H9 (cell line): ENCODE results near the gene TPCN2. TPM values are rescaled to one million over a fixed set of nuclear protein-coding genes. Genes with fewer than 3 reads are reported as not detected.

Source experiments
- DNase-seq: peaks from one replicate; pipeline ENCODE4 v3.0.0-alpha.2; 2017
- H2AFZ ChIP-seq: one replicate; pipeline ENCODE4 v1.6.1; 2013; ENCODE audit warnings: mild to moderate bottlenecking, low read length, control low read depth, moderate library complexity
- H2AK5ac ChIP-seq: 2 replicates; pipeline ENCODE4 v1.6.1; 2013; ENCODE audit warnings: low read length, control low read depth, mixed read lengths; ENCODE audit not compliant: insufficient read length
- H2BK120ac ChIP-seq: one replicate; pipeline ENCODE4 v1.6.1; 2013; ENCODE audit warnings: low read depth, mild to moderate bottlenecking, low read length, control low read depth, inconsistent platforms; ENCODE audit not compliant: poor library complexity, severe bottlenecking
- H2BK12ac ChIP-seq: 2 replicates; pipeline ENCODE4 v1.6.1; 2013; ENCODE audit warnings: low read length, control low read depth, mixed read lengths, low read depth; ENCODE audit not compliant: insufficient read length
- H2BK15ac ChIP-seq: 2 replicates; pipeline ENCODE4 v1.6.1; 2013; ENCODE audit warnings: low read depth, low read length, control low read depth
- H2BK20ac ChIP-seq: one replicate; pipeline ENCODE4 v1.6.1; 2013; ENCODE audit warnings: low read depth, mild to moderate bottlenecking, low read length, control low read depth, inconsistent platforms; ENCODE audit not compliant: poor library complexity, severe bottlenecking
- H2BK5ac ChIP-seq: 2 replicates; pipeline ENCODE4 v1.6.1; 2013; ENCODE audit warnings: low read length, control low read depth, mixed read lengths; ENCODE audit not compliant: insufficient read length
- H3K14ac ChIP-seq: 2 replicates; pipeline ENCODE4 v1.6.1; 2013; ENCODE audit warnings: low read length, control low read depth; ENCODE audit not compliant: insufficient read depth
- H3K18ac ChIP-seq: 2 replicates; pipeline ENCODE4 v1.6.1; 2013; ENCODE audit warnings: low read depth, mild to moderate bottlenecking, mixed read lengths, low read length, control low read depth; ENCODE audit not compliant: insufficient read length
- H3K23ac ChIP-seq: 2 replicates; pipeline ENCODE4 v1.6.1; 2013; ENCODE audit warnings: low read length, control low read depth, mixed read lengths, low read depth; ENCODE audit not compliant: insufficient read length
- H3K23me2 ChIP-seq: 2 replicates; pipeline ENCODE4 v1.6.1; 2013; ENCODE audit warnings: low read depth, mild to moderate bottlenecking, mixed read lengths, low read length, control low read depth; ENCODE audit not compliant: insufficient read length, poor library complexity, severe bottlenecking
- H3K27ac ChIP-seq: 2 replicates; pipeline ENCODE4 v1.5.1; 2013; ENCODE audit warnings: low read length, control low read depth, mixed read lengths, low read depth; ENCODE audit not compliant: insufficient read length
- H3K27me3 ChIP-seq: 2 replicates; pipeline ENCODE4 v1.6.1; 2013; ENCODE audit warnings: low read length, control low read depth, inconsistent platforms; ENCODE audit not compliant: insufficient read depth
- H3K4ac ChIP-seq: 2 replicates; pipeline ENCODE4 v1.6.1; 2013; ENCODE audit warnings: low read depth, mild to moderate bottlenecking, control low read depth, inconsistent platforms, low read length, moderate library complexity
- H3K4me1 ChIP-seq: 2 replicates; pipeline ENCODE4 v1.6.1; 2013; ENCODE audit warnings: low read length, control low read depth, inconsistent platforms; ENCODE audit not compliant: insufficient read depth
- H3K4me2 ChIP-seq: 2 replicates; pipeline ENCODE4 v1.6.1; 2013; ENCODE audit warnings: low read length, control low read depth, mixed read lengths; ENCODE audit not compliant: insufficient read length, insufficient read depth
- H3K56ac ChIP-seq: 2 replicates; pipeline ENCODE4 v1.6.1; 2013; ENCODE audit warnings: low read depth, mild to moderate bottlenecking, mixed read lengths, low read length, control low read depth; ENCODE audit not compliant: insufficient read length
- H3K79me1 ChIP-seq: 2 replicates; pipeline ENCODE4 v1.6.1; 2013; ENCODE audit warnings: low read depth, mild to moderate bottlenecking, moderate library complexity, low read length, control low read depth, inconsistent platforms; ENCODE audit not compliant: insufficient read depth, poor library complexity, severe bottlenecking
- H3K79me2 ChIP-seq: 2 replicates; pipeline ENCODE4 v1.6.1; 2013; ENCODE audit warnings: low read length, control low read depth, inconsistent platforms; ENCODE audit not compliant: insufficient read depth
- H3K9ac ChIP-seq: 2 replicates; pipeline ENCODE4 v1.6.1; 2013; ENCODE audit warnings: low read length, control low read depth, mixed read lengths; ENCODE audit not compliant: insufficient read length; ENCODE audit errors: extremely low read depth
- H3K9me3 ChIP-seq: one replicate; pipeline ENCODE4 v1.6.1; 2013; ENCODE audit warnings: low read depth, low read length, inconsistent platforms; ENCODE audit not compliant: control insufficient read depth
- H3T11ph ChIP-seq: one replicate; pipeline ENCODE4 v1.6.1; 2013; ENCODE audit warnings: mild to moderate bottlenecking, low read length, control low read depth, inconsistent platforms
- H4K20me1 ChIP-seq: one replicate; pipeline ENCODE4 v1.6.1; 2013; ENCODE audit not compliant: control insufficient read depth, insufficient read length, insufficient read depth
- H4K5ac ChIP-seq: 2 replicates; pipeline ENCODE4 v1.6.1; 2013; ENCODE audit warnings: low read depth, mild to moderate bottlenecking, mixed read lengths, low read length, control low read depth; ENCODE audit not compliant: insufficient read length
- H4K8ac ChIP-seq: replicated peaks from 2 replicates; pipeline ENCODE4 v1.6.1; 2013; ENCODE audit warnings: low read length, control low read depth, mixed read lengths, low read depth; ENCODE audit not compliant: insufficient read length
- H4K91ac ChIP-seq: 2 replicates; pipeline ENCODE4 v1.6.1; 2013; ENCODE audit warnings: low read depth, mild to moderate bottlenecking, moderate library complexity, mixed read lengths, low read length, control low read depth; ENCODE audit not compliant: insufficient read length
- H3K27ac Mint-ChIP-seq, 3 experiments: 2 replicates in 2 of 3; 3 replicates in 1 of 3; pipeline ENCODE4 v1.8.0; 2020 to 2021; ENCODE audit warnings: mixed read lengths in 3 of 3, mild to moderate bottlenecking in 1 of 3, moderate library complexity in 1 of 3
- H3K27me3 Mint-ChIP-seq: 2 replicates; pipeline ENCODE4 v1.8.0; 2021; ENCODE audit warnings: low read depth, mild to moderate bottlenecking, moderate library complexity, mixed read lengths
- H3K36me3 Mint-ChIP-seq, 3 experiments: 2 replicates in 2 of 3; 3 replicates in 1 of 3; pipeline ENCODE4 v1.8.0; 2020 to 2021; ENCODE audit warnings: low read depth in 3 of 3, mixed read lengths in 3 of 3; ENCODE audit not compliant: insufficient read depth in 1 of 3
- H3K4me1 Mint-ChIP-seq, 2 experiments: 2 replicates each; pipeline ENCODE4 v1.8.0; 2020; ENCODE audit warnings: mixed read lengths in 2 of 2
- H3K4me3 Mint-ChIP-seq, 2 experiments: 2 replicates in 1 of 2; 3 replicates in 1 of 2; pipeline ENCODE4 v1.8.0; 2020 to 2021; ENCODE audit warnings: mild to moderate bottlenecking in 2 of 2, mixed read lengths in 2 of 2, moderate library complexity in 1 of 2
- H3K9me3 Mint-ChIP-seq, 2 experiments: 2 replicates in 1 of 2; 3 replicates in 1 of 2; pipeline ENCODE4 v1.8.0; 2020; ENCODE audit warnings: mild to moderate bottlenecking in 2 of 2, mixed read lengths in 2 of 2, moderate library complexity in 1 of 2
- WGBS: extraction: QIAGEN DNeasy Blood & Tissue Kit; methylation state at CpG from one replicate; pipeline ENCODE4 v1.1.7; 2013; ENCODE audit warnings: missing lambda C conversion rate, low lambda C conversion rate, mixed read lengths; ENCODE audit not compliant: insufficient read length; ENCODE audit errors: extremely low coverage; 5-methylcytosine and 5-hydroxymethylcytosine counted together
- total RNA-seq: library from RNA; stranded (reverse); gene quantifications from 2 replicates; pipeline ENCODE4 v1.2.1, GENCODE V29; 2021
- TF ChIP-seq, protein P1 (sequence below): fragments of 200-600 bp; sonication (generic); conservative IDR thresholded peaks from 3 replicates; pipeline ENCODE4 v1.8.0; 2021; ENCODE audit warnings: antibody characterized with exemption, mild to moderate bottlenecking

TPCN2 gene
- total RNA-seq, 1 experiment from 2014 or later: 16.8 TPM

DNA sequence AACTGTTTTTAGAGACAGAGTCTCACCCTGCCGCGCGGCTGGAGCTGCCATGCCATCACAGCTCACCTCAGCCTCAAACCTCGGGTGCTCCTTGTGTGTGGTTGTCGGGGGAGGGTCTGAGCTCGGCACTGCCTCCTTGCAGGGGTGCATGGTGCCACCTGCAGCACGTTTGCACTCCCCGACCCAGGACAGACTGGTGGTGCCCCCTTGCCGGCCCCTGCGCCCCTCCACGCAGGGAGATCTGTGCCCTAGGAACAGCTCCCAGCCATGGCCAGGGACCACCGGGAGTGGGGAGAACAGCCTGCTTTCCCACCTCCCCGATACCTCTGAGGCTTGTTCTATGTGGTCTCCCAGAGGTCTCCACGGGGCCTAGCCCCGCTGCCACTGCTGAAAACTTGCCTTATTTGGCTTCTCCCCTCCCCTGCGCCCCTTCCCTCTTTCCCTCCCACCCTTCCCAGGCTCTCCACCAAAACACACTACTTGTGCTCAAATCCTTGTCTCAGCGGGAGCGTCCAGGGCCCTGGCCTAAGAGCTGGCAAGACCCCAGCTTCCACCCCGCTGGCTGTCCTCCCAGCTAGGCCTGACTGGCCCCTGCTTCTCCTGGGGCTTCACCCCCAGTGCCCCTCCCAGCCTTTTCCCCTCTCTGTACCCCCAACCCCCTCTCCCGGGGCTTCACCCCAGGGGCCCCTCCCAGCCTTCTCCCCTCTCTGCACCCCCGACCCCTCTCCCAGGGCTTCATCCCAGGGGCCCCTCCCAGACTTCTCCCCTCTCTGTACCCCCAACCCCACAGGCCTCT is 13.4 kb upstream of the TPCN2 start:
- Mint-ChIP-seq H3K27ac (peak overlapping the region in 2 of 3 experiments; percentile 31 to 51; a peak in 1 of 7 replicates), H3K4me1 (peaks cover 10 to 25% of the 10 kb centered on the region in 2 experiments), H3K4me3 (no peak overlapping the region), H3K9me3 (no peaks in the 10 kb centered on the region), H3K36me3 (no peaks in the 10 kb centered on the region), H3K27me3 (0 out of 2 replicates have a peak, but pooled peaks cover 1% of the 10 kb centered on the region)
- no peak overlapping the region for H2BK5ac ChIP-seq
- no peaks in the 10 kb centered on the region for H3K79me1 ChIP-seq
- H2BK15ac ChIP-seq: no peak overlapping the region
- H3K14ac ChIP-seq: peak overlapping the region; percentile 83; the same call in 1 of the 2 replicates
- no peaks in the 10 kb centered on the region for H3K79me2 ChIP-seq
- no peak overlapping the region for H2BK20ac ChIP-seq
- H4K20me1 ChIP-seq: no peaks in the 10 kb centered on the region
- no peak overlapping the region for H3K27ac ChIP-seq
- no peak overlapping the region for H2BK120ac ChIP-seq
- no peak overlapping the region for H4K91ac ChIP-seq
- TF ChIP-seq, protein P1, sequence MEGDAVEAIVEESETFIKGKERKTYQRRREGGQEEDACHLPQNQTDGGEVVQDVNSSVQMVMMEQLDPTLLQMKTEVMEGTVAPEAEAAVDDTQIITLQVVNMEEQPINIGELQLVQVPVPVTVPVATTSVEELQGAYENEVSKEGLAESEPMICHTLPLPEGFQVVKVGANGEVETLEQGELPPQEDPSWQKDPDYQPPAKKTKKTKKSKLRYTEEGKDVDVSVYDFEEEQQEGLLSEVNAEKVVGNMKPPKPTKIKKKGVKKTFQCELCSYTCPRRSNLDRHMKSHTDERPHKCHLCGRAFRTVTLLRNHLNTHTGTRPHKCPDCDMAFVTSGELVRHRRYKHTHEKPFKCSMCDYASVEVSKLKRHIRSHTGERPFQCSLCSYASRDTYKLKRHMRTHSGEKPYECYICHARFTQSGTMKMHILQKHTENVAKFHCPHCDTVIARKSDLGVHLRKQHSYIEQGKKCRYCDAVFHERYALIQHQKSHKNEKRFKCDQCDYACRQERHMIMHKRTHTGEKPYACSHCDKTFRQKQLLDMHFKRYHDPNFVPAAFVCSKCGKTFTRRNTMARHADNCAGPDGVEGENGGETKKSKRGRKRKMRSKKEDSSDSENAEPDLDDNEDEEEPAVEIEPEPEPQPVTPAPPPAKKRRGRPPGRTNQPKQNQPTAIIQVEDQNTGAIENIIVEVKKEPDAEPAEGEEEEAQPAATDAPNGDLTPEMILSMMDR: no peak
- H3T11ph ChIP-seq: no peak overlapping the region
- no peak overlapping the region for H2BK12ac ChIP-seq
- H3K4ac ChIP-seq: no peak overlapping the region
- H2AFZ ChIP-seq: no peak overlapping the region
- no peak overlapping the region for H4K8ac ChIP-seq
- no peak overlapping the region for H3K18ac ChIP-seq
- no peak overlapping the region for H2AK5ac ChIP-seq
- H3K4me2 ChIP-seq: no peak overlapping the region
- no peak overlapping the region for H3K23ac ChIP-seq
- no peaks in the 10 kb centered on the region for H3K9me3 ChIP-seq
- H4K5ac ChIP-seq: peak overlapping the region; percentile 76
- H3K27me3 ChIP-seq: no peaks in the 10 kb centered on the region
- no peak overlapping the region for H3K9ac ChIP-seq
- no peaks in the 10 kb centered on the region for H3K23me2 ChIP-seq
- H3K56ac ChIP-seq: no peak overlapping the region
- no peak for DNase-seq
- WGBS: no CpG with 5 or more reads among the region's 21 CpGs
- H3K4me1 ChIP-seq: no peaks in the 10 kb centered on the region; the same call in 1 of the 2 replicates
